ENCODE measurements around the gene AFAP1. TPM values are rescaled to one million over a fixed set of nuclear protein-coding genes. Genes with fewer than 3 reads are reported as not detected.

AFAP1 gene
- polyA plus RNA-seq, 1 donor (not counting 4 experiments of a cell fraction or from before 2014, with no cell fraction given), result 7.6 TPM

GRCh38 chr4:7812231-7812857 lies 127.3 kb downstream of the AFAP1 start:
- FAIRE-seq, result no peak
- no peaks in the 10 kb centered on the region for H4K20me1 ChIP-seq (ENCODE audit: control insufficient read depth, extremely low read depth, insufficient read depth, low read length)
- H3K4me3 ChIP-seq (ENCODE audit: control insufficient read depth in 2 of 3, extremely low read depth in 1 of 3, insufficient read depth in 2 of 3, low read depth in 1 of 3, low read length in 3 of 3), result no peak overlapping the region
- peaks cover 35 to 44% of the 10 kb centered on the region in 2 experiments for H3K36me3 ChIP-seq (ENCODE audit: control insufficient read depth in 2 of 2, extremely low read depth in 1 of 2, insufficient read depth in 2 of 2, low read length in 2 of 2)
- H3K9ac ChIP-seq (ENCODE audit: control insufficient read depth, extremely low read depth, insufficient read depth, low read length), result no peak overlapping the region
- H2AFZ ChIP-seq (ENCODE audit: control insufficient read depth, low read length), result no peak overlapping the region
- no peak overlapping the region for H3K4me2 ChIP-seq (ENCODE audit: control insufficient read depth, extremely low read depth, insufficient read depth, low read depth, low read length)
- no peaks in the 10 kb centered on the region for H3K27me3 ChIP-seq (ENCODE audit: control insufficient read depth, extremely low read depth, insufficient read depth, low read length)
- H3K79me2 ChIP-seq (ENCODE audit: control insufficient read depth, insufficient read depth, low read length), result no peaks in the 10 kb centered on the region
- dilution Hi-C loops (cut with MboI; ENCODE audit: extremely low pct_ligation_motif_present, low sequenced_read_pairs), result no loop called here
- H3K9me3 ChIP-seq (ENCODE audit: control insufficient read depth, low read depth, low read length), result peaks cover 16% of the 10 kb centered on the region
- no peaks in the 10 kb centered on the region for H3K9me1 ChIP-seq (ENCODE audit: control insufficient read depth, extremely low read depth, insufficient read depth, low read length)
- no peak for TF ChIP-seq EZH2 (IDR thresholded peaks at IDR 0.05; ENCODE audit: low read length)
- TF ChIP-seq, protein P1, sequence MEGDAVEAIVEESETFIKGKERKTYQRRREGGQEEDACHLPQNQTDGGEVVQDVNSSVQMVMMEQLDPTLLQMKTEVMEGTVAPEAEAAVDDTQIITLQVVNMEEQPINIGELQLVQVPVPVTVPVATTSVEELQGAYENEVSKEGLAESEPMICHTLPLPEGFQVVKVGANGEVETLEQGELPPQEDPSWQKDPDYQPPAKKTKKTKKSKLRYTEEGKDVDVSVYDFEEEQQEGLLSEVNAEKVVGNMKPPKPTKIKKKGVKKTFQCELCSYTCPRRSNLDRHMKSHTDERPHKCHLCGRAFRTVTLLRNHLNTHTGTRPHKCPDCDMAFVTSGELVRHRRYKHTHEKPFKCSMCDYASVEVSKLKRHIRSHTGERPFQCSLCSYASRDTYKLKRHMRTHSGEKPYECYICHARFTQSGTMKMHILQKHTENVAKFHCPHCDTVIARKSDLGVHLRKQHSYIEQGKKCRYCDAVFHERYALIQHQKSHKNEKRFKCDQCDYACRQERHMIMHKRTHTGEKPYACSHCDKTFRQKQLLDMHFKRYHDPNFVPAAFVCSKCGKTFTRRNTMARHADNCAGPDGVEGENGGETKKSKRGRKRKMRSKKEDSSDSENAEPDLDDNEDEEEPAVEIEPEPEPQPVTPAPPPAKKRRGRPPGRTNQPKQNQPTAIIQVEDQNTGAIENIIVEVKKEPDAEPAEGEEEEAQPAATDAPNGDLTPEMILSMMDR (optimal IDR thresholded peaks at IDR 0.05 in 1 of 3, IDR thresholded peaks at IDR 0.05 in 1 of 3, conservative IDR thresholded peaks at IDR 0.05 in 1 of 3; ENCODE audit: extremely low read depth in 1 of 3, insufficient read depth in 2 of 3, low read length in 3 of 3), result no peak
- no peak for DNase-seq (ENCODE audit: low read depth, low spot score)
- H3K4me1 ChIP-seq (ENCODE audit: control insufficient read depth, extremely low read depth, insufficient read depth, low read length), result no peaks in the 10 kb centered on the region
- no peak overlapping the region for H3K27ac ChIP-seq (ENCODE audit: control insufficient read depth, insufficient read depth, low read length)

GRCh38 chr4:7811536-7812191 lies 128.0 kb downstream of the AFAP1 start:
- Histone ChIP-seq H4K20me1 (ENCODE audit: control insufficient read depth, extremely low read depth, insufficient read depth, low read length) (no peaks in the 10 kb centered on the region), H3K4me1 (ENCODE audit: control insufficient read depth, extremely low read depth, insufficient read depth, low read length) (no peaks in the 10 kb centered on the region), H3K79me2 (ENCODE audit: control insufficient read depth, insufficient read depth, low read length) (no peaks in the 10 kb centered on the region), H3K9ac (ENCODE audit: control insufficient read depth, extremely low read depth, insufficient read depth, low read length) (no peak overlapping the region), H3K4me2 (ENCODE audit: control insufficient read depth, extremely low read depth, insufficient read depth, low read depth, low read length) (no peak overlapping the region), H3K27ac (ENCODE audit: control insufficient read depth, insufficient read depth, low read length) (no peak overlapping the region), H3K36me3 (ENCODE audit: control insufficient read depth in 2 of 2, extremely low read depth in 1 of 2, insufficient read depth in 2 of 2, low read length in 2 of 2) (peaks cover 35 to 44% of the 10 kb centered on the region in 2 experiments), H3K9me3 (ENCODE audit: control insufficient read depth, low read depth, low read length) (peaks cover 18% of the 10 kb centered on the region), H2AFZ (ENCODE audit: control insufficient read depth, low read length) (no peak overlapping the region), H3K4me3 (ENCODE audit: control insufficient read depth in 2 of 3, extremely low read depth in 1 of 3, insufficient read depth in 2 of 3, low read depth in 1 of 3, low read length in 3 of 3) (no peak overlapping the region), H3K9me1 (ENCODE audit: control insufficient read depth, extremely low read depth, insufficient read depth, low read length) (no peaks in the 10 kb centered on the region), H3K27me3 (ENCODE audit: control insufficient read depth, extremely low read depth, insufficient read depth, low read length) (no peaks in the 10 kb centered on the region)
- no peak for FAIRE-seq
- dilution Hi-C loops (cut with MboI; ENCODE audit: extremely low pct_ligation_motif_present, low sequenced_read_pairs), result no loop called here
- no peak for TF ChIP-seq EZH2 (IDR thresholded peaks at IDR 0.05; ENCODE audit: low read length)
- TF ChIP-seq, protein P1 (optimal IDR thresholded peaks at IDR 0.05 in 1 of 3, IDR thresholded peaks at IDR 0.05 in 1 of 3, conservative IDR thresholded peaks at IDR 0.05 in 1 of 3; ENCODE audit: extremely low read depth in 1 of 3, insufficient read depth in 2 of 3, low read length in 3 of 3), result no peak
- no peak for DNase-seq (ENCODE audit: low read depth, low spot score)
